ENCODE measurements around the gene CASP8AP2.

Gene CASP8AP2

DNA sequence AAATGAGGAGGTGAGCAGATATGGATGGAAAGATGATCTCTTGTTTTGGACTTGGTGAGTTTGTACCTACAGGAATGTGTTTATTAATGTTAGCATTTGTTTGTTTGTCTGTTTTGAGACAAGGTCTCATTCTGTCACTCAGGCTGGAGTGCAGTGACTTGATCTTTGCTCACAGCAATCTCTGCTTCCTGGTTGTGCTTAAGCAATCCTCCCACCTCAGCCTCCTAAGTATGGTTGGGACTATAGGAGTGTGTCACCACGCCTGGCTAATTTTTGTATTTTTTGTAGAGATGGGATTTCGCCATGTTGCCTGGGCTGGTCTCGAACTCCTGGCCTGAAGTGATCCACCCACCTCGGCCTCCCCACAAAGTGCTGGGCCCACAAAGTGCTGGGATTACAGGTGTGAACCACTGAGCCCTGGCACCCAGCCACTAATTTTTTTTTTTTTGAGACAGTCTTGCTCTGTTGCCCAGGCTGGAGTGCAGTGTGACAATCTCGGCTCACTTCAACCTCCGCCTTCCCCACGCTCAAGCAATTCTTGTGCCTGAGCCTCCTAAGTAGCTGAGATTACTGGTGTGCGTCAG lies 7.1 kb downstream of the CASP8AP2 start:
- Histone ChIP-seq H3F3A (ENCODE audit: low read depth) (no peaks in the 10 kb centered on the region), H3K27me3 (ENCODE audit: insufficient read depth, low read length, poor library complexity, severe bottlenecking) (no peaks in the 10 kb centered on the region), H3K36me3 (ENCODE audit: insufficient read depth, low read length) (no peaks in the 10 kb centered on the region), H3K9me3 (ENCODE audit: insufficient read depth, low read depth, low read length) (no peaks in the 10 kb centered on the region), H3K4me3 (ENCODE audit: low read length, poor library complexity, severe bottlenecking) (no peak overlapping the region), H3K4me2 (ENCODE audit: low read depth, low read length, poor library complexity, severe bottlenecking) (no peak overlapping the region), H3K9me2 (replicated peaks; ENCODE audit: low read depth, low read length) (no peaks in the 10 kb centered on the region), H3K4me1 (ENCODE audit: insufficient read depth, low read length, poor library complexity, severe bottlenecking) (peaks cover 9% of the 10 kb centered on the region), H3K79me2 (ENCODE audit: insufficient read depth, low read length) (peaks cover 27% of the 10 kb centered on the region; the same call in 1 of the 2 replicates), H2AFZ (ENCODE audit: low read length) (no peak overlapping the region), H4K20me1 (ENCODE audit: insufficient read depth, low read length, poor library complexity, severe bottlenecking) (peaks cover 7% of the 10 kb centered on the region), H3K9ac (ENCODE audit: low read depth, low read length, poor library complexity, severe bottlenecking) (no peak overlapping the region)
- TF ChIP-seq, protein P1, sequence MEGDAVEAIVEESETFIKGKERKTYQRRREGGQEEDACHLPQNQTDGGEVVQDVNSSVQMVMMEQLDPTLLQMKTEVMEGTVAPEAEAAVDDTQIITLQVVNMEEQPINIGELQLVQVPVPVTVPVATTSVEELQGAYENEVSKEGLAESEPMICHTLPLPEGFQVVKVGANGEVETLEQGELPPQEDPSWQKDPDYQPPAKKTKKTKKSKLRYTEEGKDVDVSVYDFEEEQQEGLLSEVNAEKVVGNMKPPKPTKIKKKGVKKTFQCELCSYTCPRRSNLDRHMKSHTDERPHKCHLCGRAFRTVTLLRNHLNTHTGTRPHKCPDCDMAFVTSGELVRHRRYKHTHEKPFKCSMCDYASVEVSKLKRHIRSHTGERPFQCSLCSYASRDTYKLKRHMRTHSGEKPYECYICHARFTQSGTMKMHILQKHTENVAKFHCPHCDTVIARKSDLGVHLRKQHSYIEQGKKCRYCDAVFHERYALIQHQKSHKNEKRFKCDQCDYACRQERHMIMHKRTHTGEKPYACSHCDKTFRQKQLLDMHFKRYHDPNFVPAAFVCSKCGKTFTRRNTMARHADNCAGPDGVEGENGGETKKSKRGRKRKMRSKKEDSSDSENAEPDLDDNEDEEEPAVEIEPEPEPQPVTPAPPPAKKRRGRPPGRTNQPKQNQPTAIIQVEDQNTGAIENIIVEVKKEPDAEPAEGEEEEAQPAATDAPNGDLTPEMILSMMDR (conservative IDR thresholded peaks at IDR 0.05; ENCODE audit: low read length) = no peak

DNA sequence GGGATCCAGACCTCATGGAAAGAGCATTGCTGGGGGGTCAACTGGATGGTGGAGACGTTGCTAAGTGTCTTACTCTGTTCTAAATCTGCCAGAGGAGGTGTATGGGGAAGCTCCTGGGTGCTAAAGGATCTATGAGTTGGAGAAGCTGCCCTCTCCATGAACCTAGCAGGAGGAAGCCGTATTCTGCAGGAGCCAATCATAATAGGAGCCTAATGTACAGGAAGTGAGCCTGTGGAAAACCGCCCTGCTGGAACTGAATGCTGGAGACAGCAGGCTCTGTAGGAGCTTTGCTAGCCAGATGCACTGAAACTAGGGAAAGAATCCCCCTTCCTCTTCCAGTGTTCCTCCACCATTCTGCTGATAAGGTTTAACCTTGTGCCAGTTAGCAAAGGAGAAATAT lies 10.9 kb downstream of the CASP8AP2 start:
- H3K4me1 ChIP-seq (ENCODE audit: insufficient read depth, low read length, poor library complexity, severe bottlenecking) = peaks cover 13% of the 10 kb centered on the region
- H3K4me2 ChIP-seq (ENCODE audit: low read depth, low read length, poor library complexity, severe bottlenecking) = peak overlapping the region; percentile 40
- no peak overlapping the region for H3K4me3 ChIP-seq (ENCODE audit: low read length, poor library complexity, severe bottlenecking)
- peak overlapping the region; percentile 17 for H3K9ac ChIP-seq (ENCODE audit: low read depth, low read length, poor library complexity, severe bottlenecking)
- peaks cover 11% of the 10 kb centered on the region for H4K20me1 ChIP-seq (ENCODE audit: insufficient read depth, low read length, poor library complexity, severe bottlenecking)
- H3K36me3 ChIP-seq (ENCODE audit: insufficient read depth, low read length) = no peaks in the 10 kb centered on the region
- no peak for TF ChIP-seq EZH2phosphoT487 (IDR thresholded peaks at IDR 0.05; ENCODE audit: borderline replicate concordance)
- TF ChIP-seq, protein P1 (conservative IDR thresholded peaks at IDR 0.05; ENCODE audit: low read length) = no peak
- H3F3A ChIP-seq (ENCODE audit: low read depth) = no peaks in the 10 kb centered on the region
- H3K9me3 ChIP-seq (ENCODE audit: insufficient read depth, low read depth, low read length) = no peaks in the 10 kb centered on the region
- H2AFZ ChIP-seq (ENCODE audit: low read length) = no peak overlapping the region
- H3K27me3 ChIP-seq (ENCODE audit: insufficient read depth, low read length, poor library complexity, severe bottlenecking) = no peaks in the 10 kb centered on the region
- H3K9me2 ChIP-seq (replicated peaks; ENCODE audit: low read depth, low read length) = no peaks in the 10 kb centered on the region
- peaks cover 35% of the 10 kb centered on the region; the same call in 1 of the 2 replicates for H3K79me2 ChIP-seq (ENCODE audit: insufficient read depth, low read length)

- Histone ChIP-seq H3K9me3 (ENCODE audit: insufficient read depth, low read depth, low read length) (no peaks in the 10 kb centered on the region), H3K4me3 (ENCODE audit: low read length, poor library complexity, severe bottlenecking) (no peak overlapping the region), H3K9ac (ENCODE audit: low read depth, low read length, poor library complexity, severe bottlenecking) (no peak overlapping the region), H3K9me2 (replicated peaks; ENCODE audit: low read depth, low read length) (no peaks in the 10 kb centered on the region), H3F3A (ENCODE audit: low read depth) (no peaks in the 10 kb centered on the region), H3K27me3 (ENCODE audit: insufficient read depth, low read length, poor library complexity, severe bottlenecking) (no peaks in the 10 kb centered on the region), H3K4me2 (ENCODE audit: low read depth, low read length, poor library complexity, severe bottlenecking) (no peak overlapping the region), H3K4me1 (ENCODE audit: insufficient read depth, low read length, poor library complexity, severe bottlenecking) (peaks cover 13% of the 10 kb centered on the region), H3K36me3 (ENCODE audit: insufficient read depth, low read length) (peaks cover 7% of the 10 kb centered on the region; the same call in 1 of the 2 replicates), H3K79me2 (ENCODE audit: insufficient read depth, low read length) (peaks cover 34% of the 10 kb centered on the region; the same call in 1 of the 2 replicates), H2AFZ (ENCODE audit: low read length) (no peak overlapping the region), H4K20me1 (ENCODE audit: insufficient read depth, low read length, poor library complexity, severe bottlenecking) (peaks cover 11% of the 10 kb centered on the region)
- no peak for TF ChIP-seq EZH2phosphoT487 (IDR thresholded peaks at IDR 0.05; ENCODE audit: borderline replicate concordance)
- TF ChIP-seq, protein P1 (conservative IDR thresholded peaks at IDR 0.05; ENCODE audit: low read length) = no peak
Observed at GRCh38 chr6:89842228-89842627, 12.5 kb downstream of the CASP8AP2 start.

Data from Loucy (cell line).